Gastrocnemius medialis (tissue), 4 donors: Measurements from ENCODE around the gene DPF1. TPM values are rescaled to one million over a fixed set of nuclear protein-coding genes. Genes with fewer than 3 reads are reported as not detected.
A peak's percentile ranks its signal among the peaks of the same experiment; 100 is the strongest.
"Not testable (repeated sequence)": the region's sequence is repeated elsewhere in the genome, so short reads cannot be mapped to it uniquely, and the experiment has no call there.

ENCODE experiments used
- ATAC-seq, 2 donors: fragments of 150-250 bp; one replicate each; pipeline ENCODE4 v1.9.1; 2016
- DNase-seq, 2 donors: peaks; one replicate each; pipeline ENCODE4 v3.0.0-alpha.2; 2019
- H3K27ac ChIP-seq, 4 donors: fragments of 200-600 bp; sonication (generic); 1 replicate in 1 of 4; 2 replicates in 3 of 4; pipeline ENCODE4 v1.5.1; 2016 to 2018; ENCODE audit warnings: mild to moderate bottlenecking in 2 of 4, moderate library complexity in 1 of 4
- H3K27me3 ChIP-seq, 3 donors: fragments of 200-600 bp; sonication (generic) in 2 of 3; 1 replicate in 1 of 3; 2 replicates in 2 of 3; pipeline versions ENCODE4 v1.5.1 to v1.6.0; 2016 to 2019; ENCODE audit warnings: mild to moderate bottlenecking in 1 of 3, moderate library complexity in 1 of 3
- H3K36me3 ChIP-seq, 2 donors: fragments of 200-600 bp; sonication (generic) in 1 of 2; one replicate each; pipeline ENCODE4 v1.5.1; 2017 to 2018
- H3K4me1 ChIP-seq, 2 donors: fragments of 200-600 bp; sonication (generic) in 1 of 2; one replicate each; pipeline ENCODE4 v1.5.1; 2016 to 2017; ENCODE audit warnings: mild to moderate bottlenecking in 2 of 2
- H3K4me3 ChIP-seq, 4 donors: fragments of 200-600 bp; sonication (generic) in 3 of 4; 1 replicate in 1 of 4; 2 replicates in 3 of 4; pipeline ENCODE4 v1.5.1; 2016 to 2019; ENCODE audit warnings: mild to moderate bottlenecking in 2 of 4
- H3K9me3 ChIP-seq, 3 donors: fragments of 200-600 bp; sonication (generic) in 2 of 3; 1 replicate in 1 of 3; 2 replicates in 2 of 3; pipeline ENCODE4 v1.5.1; 2016 to 2019
- POLR2A ChIP-seq, 2 donors: fragments of 450-650 bp; IDR thresholded peaks; one replicate each; pipeline ENCODE4 v1.6.1; 2017; ENCODE audit warnings: antibody characterized with exemption in 2 of 2, mild to moderate bottlenecking in 2 of 2, moderate library complexity in 2 of 2
- in situ Hi-C, 4 donors: fragments of 200-750 bp; cut with MboI; loops; one replicate each; pipeline versions ENCODE4 v1.15.0 to v1.8.0; 2017; ENCODE audit warnings: low sequenced_read_pairs in 4 of 4
- intact Hi-C: fragments of 100-400 bp; cut with DNase I; formaldehyde crosslinking; loops from one replicate; pipeline ENCODE4 v1.15.1; 2023; ENCODE audit warnings: low total_unique reads
- total RNA-seq, 4 donors: library from RNA; depleted of rRNA; stranded (reverse); fragments of >200 nt; gene quantifications; one replicate each; pipeline versions ENCODE4 v1.1.0 to v1.2.3, GENCODE V29; 2016
- TF ChIP-seq, protein P1 (sequence below), 5 experiments: fragments of 450-650 bp in 3 of 5; fragments of 200-600 bp in 2 of 5; sonication (generic) in 2 of 5; IDR thresholded peaks in 4 of 5; conservative IDR thresholded peaks in 1 of 5; 1 replicate in 4 of 5; 2 replicates in 1 of 5; pipeline ENCODE4 v1.5.1; 2016 to 2019; ENCODE audit warnings: antibody characterized with exemption in 5 of 5, mild to moderate bottlenecking in 3 of 5, moderate library complexity in 3 of 5

The DPF1 gene
- total RNA-seq, 4 donors from 2014 or later = not detected

DNA sequence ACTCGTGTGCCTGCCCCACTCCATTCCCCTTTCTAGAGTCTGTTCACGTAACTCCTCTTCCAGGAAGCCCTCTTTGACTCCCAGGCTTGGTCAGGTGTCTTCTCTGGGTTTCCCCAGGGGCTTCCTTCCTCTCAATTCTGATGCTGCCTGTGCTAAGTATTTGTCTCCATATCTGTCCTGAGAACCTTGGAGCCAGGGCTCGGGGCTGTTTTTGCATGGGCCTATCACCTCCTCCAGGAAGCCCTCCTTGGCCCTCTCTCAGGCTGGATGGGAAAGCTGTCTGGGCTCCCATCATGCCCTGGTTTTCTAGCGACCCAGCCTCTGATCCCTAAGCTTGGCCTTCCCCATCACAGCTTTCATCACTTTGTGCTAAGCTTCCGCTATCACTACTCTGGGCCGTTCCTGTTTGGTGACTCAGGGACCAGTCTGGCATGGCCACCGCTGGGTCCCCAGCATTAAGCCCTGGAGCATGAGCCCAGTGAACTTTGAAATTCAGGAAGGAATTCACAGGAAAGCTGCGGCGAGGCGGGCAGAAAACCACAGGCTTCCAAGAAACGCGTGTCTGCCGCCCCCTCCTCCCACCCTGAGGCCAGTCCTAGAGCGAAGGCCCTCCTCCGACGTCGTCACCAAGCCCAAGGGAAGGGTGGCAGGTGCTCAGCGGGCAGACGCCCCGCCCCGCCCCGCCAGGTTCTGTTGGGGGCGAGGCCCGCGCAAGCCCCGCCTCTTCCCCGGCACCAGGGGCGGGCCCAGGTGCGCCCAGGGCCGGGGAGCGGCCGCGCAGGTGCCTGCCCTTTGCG is 39.9 kb upstream of the DPF1 start:
- peaks cover 16 to 23% (median 21%) of the 10 kb centered on the region in 3 donors for H3K27me3 ChIP-seq
- intact Hi-C loops (no loop called here), in situ Hi-C loops (no loop called here)
- no peaks in the 10 kb centered on the region for H3K36me3 ChIP-seq
- peaks cover 0 to 4% of the 10 kb centered on the region in 2 donors for H3K4me1 ChIP-seq
- ATAC-seq = no peak
- peak overlapping the region; percentile 31 to 58 (median 54) for H3K4me3 ChIP-seq
- H3K9me3 ChIP-seq = no peaks in the 10 kb centered on the region
- no peak for DNase-seq
- H3K27ac ChIP-seq = no peak overlapping the region
- TF ChIP-seq POLR2A (IDR thresholded peaks at IDR 0.05) = no peak
- TF ChIP-seq, protein P1, sequence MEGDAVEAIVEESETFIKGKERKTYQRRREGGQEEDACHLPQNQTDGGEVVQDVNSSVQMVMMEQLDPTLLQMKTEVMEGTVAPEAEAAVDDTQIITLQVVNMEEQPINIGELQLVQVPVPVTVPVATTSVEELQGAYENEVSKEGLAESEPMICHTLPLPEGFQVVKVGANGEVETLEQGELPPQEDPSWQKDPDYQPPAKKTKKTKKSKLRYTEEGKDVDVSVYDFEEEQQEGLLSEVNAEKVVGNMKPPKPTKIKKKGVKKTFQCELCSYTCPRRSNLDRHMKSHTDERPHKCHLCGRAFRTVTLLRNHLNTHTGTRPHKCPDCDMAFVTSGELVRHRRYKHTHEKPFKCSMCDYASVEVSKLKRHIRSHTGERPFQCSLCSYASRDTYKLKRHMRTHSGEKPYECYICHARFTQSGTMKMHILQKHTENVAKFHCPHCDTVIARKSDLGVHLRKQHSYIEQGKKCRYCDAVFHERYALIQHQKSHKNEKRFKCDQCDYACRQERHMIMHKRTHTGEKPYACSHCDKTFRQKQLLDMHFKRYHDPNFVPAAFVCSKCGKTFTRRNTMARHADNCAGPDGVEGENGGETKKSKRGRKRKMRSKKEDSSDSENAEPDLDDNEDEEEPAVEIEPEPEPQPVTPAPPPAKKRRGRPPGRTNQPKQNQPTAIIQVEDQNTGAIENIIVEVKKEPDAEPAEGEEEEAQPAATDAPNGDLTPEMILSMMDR (IDR thresholded peaks at IDR 0.05 in 4 of 5, conservative IDR thresholded peaks at IDR 0.05 in 1 of 5) = no peak

DNA sequence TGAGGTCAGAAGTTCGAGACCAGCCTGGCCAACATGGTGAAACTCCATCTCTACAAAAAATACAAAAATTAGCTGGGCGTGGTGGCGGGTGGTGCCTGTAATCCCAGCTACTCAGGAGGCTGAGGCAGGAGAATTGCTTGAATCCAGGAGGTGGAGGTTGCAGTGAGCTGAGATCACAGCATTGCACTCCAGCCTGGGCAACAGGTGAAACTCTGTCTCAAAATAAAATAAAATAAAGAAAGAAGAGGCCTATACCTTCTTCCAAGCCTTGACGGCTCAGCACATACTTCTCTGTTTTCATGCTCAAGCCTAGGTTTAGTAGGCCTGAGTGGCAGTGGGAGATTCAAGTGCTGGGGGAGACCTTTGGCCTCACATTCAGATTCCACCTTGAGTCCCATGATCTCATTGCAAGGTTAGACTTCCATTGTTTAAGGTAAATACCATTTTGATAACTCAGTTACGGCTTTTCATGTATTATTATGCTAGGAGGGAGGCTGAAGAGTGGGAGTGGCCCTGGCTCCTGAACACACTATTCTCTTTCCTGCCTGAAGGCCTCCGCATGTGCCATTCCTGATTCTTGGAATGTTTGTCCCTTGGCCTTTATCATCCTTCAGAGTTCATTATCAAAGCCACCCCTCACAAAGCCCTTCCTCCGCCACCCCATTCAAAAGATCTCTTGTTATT is 38.7 kb upstream of the DPF1 start:
- peaks cover 16 to 23% (median 21%) of the 10 kb centered on the region in 3 donors for H3K27me3 ChIP-seq
- H3K4me3 ChIP-seq = no peak overlapping the region
- ATAC-seq (no peak), DNase-seq (no peak)
- no peak overlapping the region for H3K27ac ChIP-seq
- TF ChIP-seq, protein P1 (IDR thresholded peaks at IDR 0.05 in 4 of 5, conservative IDR thresholded peaks at IDR 0.05 in 1 of 5) = no peak
- no peak for TF ChIP-seq POLR2A (IDR thresholded peaks at IDR 0.05)
- intact Hi-C loops = no loop called here
- H3K9me3 ChIP-seq = no peaks in the 10 kb centered on the region
- H3K36me3 ChIP-seq = no peaks in the 10 kb centered on the region
- in situ Hi-C loops = no loop called here
- peaks cover 0 to 4% of the 10 kb centered on the region in 2 donors for H3K4me1 ChIP-seq

DNA sequence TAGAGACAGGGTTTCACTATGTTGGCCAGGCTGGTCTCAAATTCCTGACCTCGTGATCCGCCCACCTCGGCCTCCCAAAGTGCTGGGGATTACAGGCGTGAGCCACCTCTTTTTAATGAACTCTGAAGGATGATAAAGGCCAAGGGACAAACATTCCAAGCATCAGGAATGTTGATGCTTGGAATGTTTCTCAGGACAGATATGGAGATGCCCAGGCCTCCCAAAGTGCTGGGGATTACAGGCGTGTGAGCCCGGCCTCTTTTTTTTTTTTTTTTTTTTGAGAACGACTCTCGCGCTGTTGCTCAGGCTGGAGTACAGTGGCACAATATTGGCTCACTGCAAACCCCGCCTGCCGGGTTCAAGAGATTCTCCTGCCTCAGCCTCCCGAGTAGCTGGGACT is 37.9 kb upstream of the DPF1 start:
- ATAC-seq, H3K9me3 ChIP-seq, intact Hi-C loops: not testable (repeated sequence)

DNA sequence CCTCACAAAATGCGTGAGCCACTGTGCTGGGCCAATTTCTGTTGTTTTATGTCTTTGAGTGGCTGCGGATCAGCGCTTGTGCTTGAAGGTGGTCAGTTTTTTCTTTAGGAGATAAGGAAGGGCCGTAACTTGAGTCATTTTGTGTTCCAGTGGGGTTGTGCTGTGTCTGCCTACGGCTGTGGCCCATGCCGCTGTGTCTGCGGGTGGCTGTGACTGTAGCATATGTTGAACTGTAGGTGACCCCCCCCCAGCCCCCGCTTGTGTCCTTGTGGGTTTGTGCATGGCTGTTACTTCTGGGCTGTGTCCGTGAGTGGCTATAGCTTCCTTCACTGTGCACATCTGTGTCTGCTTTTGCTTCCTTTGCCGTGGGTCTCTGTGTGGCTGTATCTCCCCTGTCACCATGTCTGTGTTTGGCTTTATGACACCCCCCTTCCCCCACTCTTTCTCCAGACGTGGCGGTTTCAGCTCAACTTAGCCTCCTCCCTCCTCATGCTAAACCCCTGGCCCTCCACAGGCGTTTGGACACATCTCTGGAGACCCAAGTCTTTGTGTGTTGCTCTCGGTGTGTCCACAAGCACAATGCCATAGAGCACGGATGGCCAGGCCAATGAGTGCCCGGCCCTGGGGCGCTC is 31.5 kb upstream of the DPF1 start:
- peaks cover 11 to 23% (median 15%) of the 10 kb centered on the region in 3 donors for H3K27me3 ChIP-seq
- H3K9me3 ChIP-seq = no peaks in the 10 kb centered on the region
- peaks cover 0 to 2% of the 10 kb centered on the region in 2 donors for H3K4me1 ChIP-seq
- no peaks in the 10 kb centered on the region for H3K36me3 ChIP-seq
- in situ Hi-C loops (no loop called here), intact Hi-C loops (no loop called here)
- peak overlapping the region; percentile 41 to 61 (median 59) for H3K4me3 ChIP-seq
- ATAC-seq (no peak), DNase-seq (no peak)
- TF ChIP-seq, protein P1 (IDR thresholded peaks at IDR 0.05 in 4 of 5, conservative IDR thresholded peaks at IDR 0.05 in 1 of 5) = no peak
- TF ChIP-seq POLR2A (IDR thresholded peaks at IDR 0.05) = no peak
- peak overlapping the region; percentile 85 to 89 (median 88) for H3K27ac ChIP-seq

More for the DNA sequence above, 37.9 kb upstream of the DPF1 start:
- DNase-seq, H3K4me1 ChIP-seq, H3K4me3 ChIP-seq, H3K27ac ChIP-seq, in situ Hi-C loops, H3K36me3 ChIP-seq: not testable (repeated sequence)
- H3K27me3 ChIP-seq = peaks cover 22 to 29% (median 25%) of the 10 kb centered on the region in 3 donors

DNA sequence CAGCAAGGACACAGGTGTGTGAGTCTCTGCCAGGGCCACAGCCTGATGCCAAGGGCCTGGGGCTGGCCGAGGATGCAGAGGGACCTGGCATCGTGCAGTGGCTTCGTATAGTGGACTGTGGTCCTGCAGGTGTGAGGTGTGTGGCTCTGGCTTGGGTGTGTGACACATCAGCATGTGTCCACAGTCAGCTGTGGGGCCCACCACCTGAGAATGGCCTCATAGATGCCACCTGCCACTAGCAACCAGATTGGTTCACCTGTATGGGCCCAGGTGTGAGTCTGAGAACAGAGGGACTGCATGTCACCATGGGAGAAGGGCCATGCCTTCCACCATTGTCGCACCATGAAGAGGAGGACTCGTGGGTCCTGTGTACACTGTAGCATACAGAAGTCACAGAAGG is 29.8 kb upstream of the DPF1 start:
- DNase-seq (no peak), ATAC-seq (no peak)
- in situ Hi-C loops = no loop called here
- Histone ChIP-seq H3K27me3 (peaks cover 11 to 23% (median 15%) of the 10 kb centered on the region in 3 donors), H3K36me3 (no peaks in the 10 kb centered on the region), H3K9me3 (no peaks in the 10 kb centered on the region), H3K4me1 (peaks cover 0 to 3% of the 10 kb centered on the region in 2 donors), H3K4me3 (peak overlapping the region in 2 of 4 donors; percentile 38 to 60), H3K27ac (peak overlapping the region; percentile 85 to 89 (median 88))
- TF ChIP-seq POLR2A (IDR thresholded peaks at IDR 0.05) = no peak
- TF ChIP-seq, protein P1 (IDR thresholded peaks at IDR 0.05 in 4 of 5, conservative IDR thresholded peaks at IDR 0.05 in 1 of 5) = no peak
- intact Hi-C loops = no loop called here
